Panc1 (cell line): ENCODE measurements around the gene COX7A1. TPM values are rescaled to one million over a fixed set of nuclear protein-coding genes. Genes with fewer than 3 reads are reported as not detected.
"Not testable (repeated sequence)": the region's sequence is repeated elsewhere in the genome, so short reads cannot be mapped to it uniquely, and the experiment has no call there.

ENCODE experiments used
- ATAC-seq: fragments of 200-7000 bp; cut with Tn5 transposase; 2 replicates; pipeline ENCODE4 v1.9.1; 2020; ENCODE audit warnings: mild to moderate bottlenecking, moderate library complexity
- BruUV-seq: library from RNA; stranded (reverse); fragments of 400-500 nt; replicated peaks from 2 replicates; lab custom pipeline; 2021; lab: Mats Ljungman, UMichigan
- CTCF ChIA-PET: fragments of 300-600 bp; sonication (Branson Sonifier 250); formaldehyde crosslinking; loops from one replicate; lab custom pipeline; 2022; ENCODE audit warnings: antibody characterized with exemption; lab: Charles Lee
- POLR2A ChIA-PET: fragments of 300-600 bp; sonication (Branson Sonifier 250); formaldehyde crosslinking; loops from one replicate; lab custom pipeline; 2022; ENCODE audit warnings: antibody characterized with exemption; lab: Charles Lee
- DNase-seq: peaks from one replicate; pipeline ENCODE4 v3.0.0-alpha.2; 2010; ENCODE audit warnings: low read depth, low spot score
- H3K27ac ChIP-seq: 2 replicates; pipeline ENCODE4 v1.5.1; 2011; ENCODE audit warnings: mild to moderate bottlenecking, low read length, inconsistent platforms
- H3K27me3 ChIP-seq: fragments of 200-500 bp; sonication (Bioruptor generic); 2 replicates; pipeline ENCODE4 v1.6.0; 2014; ENCODE audit warnings: low read length, inconsistent platforms; ENCODE audit not compliant: control insufficient read depth, insufficient read depth
- H3K36me3 ChIP-seq: fragments of 200-500 bp; sonication (Bioruptor generic); 2 replicates; pipeline ENCODE4 v1.5.1; 2014; ENCODE audit warnings: inconsistent platforms, mild to moderate bottlenecking, low read length, moderate library complexity; ENCODE audit not compliant: control insufficient read depth, insufficient read depth
- H3K4me1 ChIP-seq: 2 replicates; pipeline ENCODE4 v1.5.1; 2011; ENCODE audit warnings: inconsistent platforms, mild to moderate bottlenecking, low read length, moderate library complexity; ENCODE audit not compliant: control insufficient read depth, insufficient read depth
- H3K4me3 ChIP-seq, 2 experiments: 2 replicates each; pipeline ENCODE4 v1.5.1; 2011 to 2012; ENCODE audit warnings: low read depth in 2 of 2, low read length in 2 of 2, mild to moderate bottlenecking in 2 of 2, inconsistent platforms in 1 of 2, moderate library complexity in 1 of 2
- H3K9me3 ChIP-seq: fragments of 200-500 bp; sonication (Bioruptor generic); 2 replicates; pipeline ENCODE4 v1.5.1; 2014; ENCODE audit warnings: low read depth, mild to moderate bottlenecking, inconsistent platforms, low read length, moderate library complexity; ENCODE audit not compliant: control insufficient read depth, insufficient read depth
- CTCF ChIP-seq: fragments of 450-650 bp; IDR thresholded peaks from 2 replicates; pipeline ENCODE4 v1.5.1; 2017; ENCODE audit warnings: mild to moderate bottlenecking
- POLR2AphosphoS5 ChIP-seq: IDR thresholded peaks from 2 replicates; pipeline ENCODE4 v1.6.1; 2012; ENCODE audit warnings: mild to moderate bottlenecking, low read depth, low read length, moderate library complexity
- REST ChIP-seq, 2 experiments: IDR thresholded peaks; 2 replicates each; pipeline ENCODE4 v1.6.1; 2011 to 2012; ENCODE audit warnings: low read depth in 2 of 2, control low read depth in 1 of 2, low read length in 1 of 2, mild to moderate bottlenecking in 1 of 2, moderate library complexity in 1 of 2; ENCODE audit not compliant: insufficient read depth in 1 of 2
- SIN3A ChIP-seq: IDR thresholded peaks from 2 replicates; pipeline ENCODE4 v1.6.1; 2012; ENCODE audit warnings: low read depth, mild to moderate bottlenecking, low read length, moderate library complexity, borderline replicate concordance; ENCODE audit not compliant: insufficient read depth
- TCF7L2 ChIP-seq: IDR thresholded peaks from 2 replicates; pipeline ENCODE4 v1.6.1; 2011; ENCODE audit warnings: mild to moderate bottlenecking, low read depth, low read length, inconsistent platforms
- in situ Hi-C: cut with HindIII; loops from 2 replicates; pipeline ENCODE4 v1.10.0; 2016; ENCODE audit warnings: low sequenced_read_pairs, low pct_unique_long_range_greater_than_20kb
- intact Hi-C: fragments of 100-400 bp; cut with micrococcal nuclease; formaldehyde crosslinking; loops from one replicate; pipeline ENCODE4 v1.10.0; 2022; ENCODE audit not compliant: unreplicated experiment
- total RNA-seq: library from RNA; stranded (reverse); gene quantifications from one replicate; pipeline ENCODE4 v1.2.1, GENCODE V29; 2021; ENCODE audit not compliant: unreplicated experiment

Gene COX7A1
- total RNA-seq, 1 experiment from 2014 or later = 0.33 TPM

GRCh38 chr19:36183245-36183628 lies 31.0 kb upstream of the COX7A1 start:
- ChIA-PET CTCF (no interaction called here), POLR2A (interaction anchor here (0.6 to 1.2 kb wide), 3 partner anchors 13 to 31 kb away, joined by 3 to 4 read pairs (median 3); partner anchors contain the start of gene ZNF565)
- Histone ChIP-seq H3K36me3 (no peaks in the 10 kb centered on the region), H3K4me1 (no peaks in the 10 kb centered on the region), H3K27ac (no peak overlapping the region), H3K4me3 (no peak overlapping the region), H3K27me3 (no peaks in the 10 kb centered on the region), H3K9me3 (no peaks in the 10 kb centered on the region; the same call in 1 of the 2 replicates)
- no peak for DNase-seq
- in situ Hi-C loops = no loop called here
- intact Hi-C loops = no loop called here
- ATAC-seq = 0 out of 2 replicates have a peak, but pooled peaks have one; percentile 22
- BruUV-seq = no TSS peak
- TF ChIP-seq CTCF (no peak), TCF7L2 (no peak), POLR2AphosphoS5 (no peak), SIN3A (no peak), REST (IDR thresholded peaks at IDR 0.05; ENCODE audit: insufficient read depth in 1 of 2, low read depth in 2 of 2, low read length in 1 of 2) (no peak)

GRCh38 chr19:36182612-36183244 lies 30.5 kb upstream of the COX7A1 start:
- H3K36me3 ChIP-seq = no peaks in the 10 kb centered on the region
- TF ChIP-seq POLR2AphosphoS5 (no peak), REST (IDR thresholded peaks at IDR 0.05; ENCODE audit: insufficient read depth in 1 of 2, low read depth in 2 of 2, low read length in 1 of 2) (no peak), TCF7L2 (no peak), CTCF (no peak), SIN3A (no peak)
- CTCF ChIA-PET = no interaction called here
- POLR2A ChIA-PET = interaction anchor here (0.6 to 1.2 kb wide), 3 partner anchors 12 to 32 kb away, joined by 3 to 4 read pairs (median 3); partner anchors contain the start of gene ZNF565
- no peaks in the 10 kb centered on the region; the same call in 1 of the 2 replicates for H3K9me3 ChIP-seq
- TSS peak; percentile 72 for BruUV-seq
- H3K4me1 ChIP-seq = no peaks in the 10 kb centered on the region
- DNase-seq (no peak), ATAC-seq (peak; percentile 68)
- in situ Hi-C loops (no loop called here), intact Hi-C loops (no loop called here)
- H3K27ac ChIP-seq = no peak overlapping the region
- no peaks in the 10 kb centered on the region for H3K27me3 ChIP-seq
- H3K4me3 ChIP-seq = no peak overlapping the region

- H3K36me3 ChIP-seq, DNase-seq, in situ Hi-C loops, H3K27ac ChIP-seq, ATAC-seq, BruUV-seq, CTCF ChIA-PET, H3K4me1 ChIP-seq, intact Hi-C loops, H3K27me3 ChIP-seq, H3K4me3 ChIP-seq, POLR2A ChIA-PET, H3K9me3 ChIP-seq: not testable (repeated sequence)
These were observed 26.8 kb upstream of the COX7A1 start for GRCh38 chr19:36179077-36179476.
